GM12878 (cell line): ENCODE data around the gene BMP15. TPM values are rescaled to one million over a fixed set of nuclear protein-coding genes. Genes with fewer than 3 reads are reported as not detected.

Source experiments
- ATAC-seq: fragments of 200-7000 bp; cut with Tn5 transposase; 3 replicates; pipeline ENCODE4 v1.9.1; 2020; ENCODE audit warnings: mild to moderate bottlenecking, moderate library complexity
- BruUV-seq: library from RNA; stranded (reverse); fragments of 400-500 nt; replicated peaks from 2 replicates; lab custom pipeline; 2021; lab: Mats Ljungman, UMichigan
- CTCF ChIA-PET: fragments of 300-600 bp; sonication (Branson Sonifier 250); formaldehyde crosslinking; extraction: SDS; loops from one replicate; lab custom pipeline; 2021; ENCODE audit warnings: inconsistent platforms; lab: Yijun Ruan, JAX
- POLR2A ChIA-PET: fragments of 350-600 bp; formaldehyde crosslinking; extraction: SDS; loops from one replicate; lab custom pipeline; 2021; ENCODE audit warnings: inconsistent platforms; lab: Charles Lee
- RAD21 ChIA-PET: fragments of 300-600 bp; sonication (Branson Sonifier 250); formaldehyde crosslinking; loops from one replicate; lab custom pipeline; 2023; ENCODE audit warnings: antibody characterized with exemption; ENCODE audit not compliant: unreplicated experiment; lab: Charles Lee
- SMC1A ChIA-PET: fragments of 300-600 bp; sonication (Branson Sonifier 250); formaldehyde crosslinking; loops from one replicate; lab custom pipeline; 2023; ENCODE audit not compliant: unreplicated experiment, uncharacterized antibody; lab: Charles Lee
- DNase-seq: peaks from one replicate; pipeline ENCODE4 v3.0.0-alpha.2; 2011; ENCODE audit warnings: low read depth, low spot score
- FAIRE-seq: peaks from 3 replicates; lab custom pipeline; 2011; peaks lifted over from hg19 to GRCh38; lab: Jason Lieb, UNC
- H2AFZ ChIP-seq: 2 replicates; pipeline ENCODE4 v1.6.0; 2011; ENCODE audit warnings: low read depth, low read length, control low read depth; ENCODE audit not compliant: control insufficient read depth
- H3K27ac ChIP-seq: 2 replicates; pipeline ENCODE4 v1.5.1; 2011; ENCODE audit warnings: control low read depth; ENCODE audit not compliant: control insufficient read depth, insufficient read depth
- H3K27me3 ChIP-seq, 2 experiments: replicated peaks in 1 of 2; 2 replicates each; pipeline versions ENCODE4 v1.6.0 to v1.6.1; 2011; ENCODE audit warnings: low read length in 1 of 2; ENCODE audit not compliant: control insufficient read depth in 2 of 2, insufficient read depth in 2 of 2
- H3K36me3 ChIP-seq, 2 experiments: 2 replicates each; pipeline ENCODE4 v1.5.1; 2011; ENCODE audit warnings: low read length in 1 of 2; ENCODE audit not compliant: control insufficient read depth in 2 of 2, insufficient read depth in 2 of 2
- H3K4me1 ChIP-seq: 2 replicates; pipeline ENCODE4 v1.6.1; 2011; ENCODE audit warnings: mild to moderate bottlenecking, low read length, moderate library complexity, mixed read lengths; ENCODE audit not compliant: control insufficient read depth, insufficient read depth
- H3K4me2 ChIP-seq: 2 replicates; pipeline ENCODE4 v1.6.0; 2011; ENCODE audit warnings: control low read depth; ENCODE audit not compliant: control insufficient read depth, insufficient read depth
- H3K4me3 ChIP-seq: fragments of 200-600 bp; sonication (generic); 2 replicates; pipeline ENCODE4 v1.5.1; 2016
- H3K79me2 ChIP-seq: 2 replicates; pipeline ENCODE4 v1.6.0; 2011; ENCODE audit warnings: low read length; ENCODE audit not compliant: control insufficient read depth, insufficient read depth
- H3K9ac ChIP-seq: 2 replicates; pipeline ENCODE4 v1.8.0; 2011; ENCODE audit warnings: low read length, control low read depth, mixed read lengths; ENCODE audit not compliant: control insufficient read depth, insufficient read depth
- H3K9me3 ChIP-seq: replicated peaks from 3 replicates; pipeline ENCODE4 v1.5.1; 2011; ENCODE audit warnings: mild to moderate bottlenecking, low read length; ENCODE audit not compliant: control insufficient read depth, insufficient read depth
- H4K20me1 ChIP-seq: 2 replicates; pipeline ENCODE4 v1.6.0; 2011; ENCODE audit not compliant: control insufficient read depth, insufficient read depth
- ATF3 ChIP-seq: IDR thresholded peaks from 2 replicates; pipeline ENCODE4 v1.6.1; 2011; ENCODE audit warnings: low read depth, mild to moderate bottlenecking, low read length, moderate library complexity, borderline replicate concordance; ENCODE audit errors: extremely low read depth
- CHD1 ChIP-seq: IDR thresholded peaks from 2 replicates; pipeline ENCODE4 v1.6.1; 2012; ENCODE audit warnings: low read depth, low read length, improper control_type of control experiment
- CHD4 ChIP-seq: fragments of 200-600 bp; sonication (generic); IDR thresholded peaks from 2 replicates; pipeline ENCODE4 v1.6.1; 2016; ENCODE audit warnings: mild to moderate bottlenecking
- CREB1 ChIP-seq: IDR thresholded peaks from 2 replicates; pipeline ENCODE4 v1.6.1; 2012; ENCODE audit warnings: low read depth, mild to moderate bottlenecking, inconsistent platforms
- E2F4 ChIP-seq: IDR thresholded peaks from 2 replicates; pipeline ENCODE4 v1.6.1; 2012; ENCODE audit warnings: low read depth, low read length, improper control_type of control experiment
- HSF1 ChIP-seq: fragments of 150-350 bp; IDR thresholded peaks from 2 replicates; pipeline ENCODE4 v1.6.1; 2014; ENCODE audit warnings: mild to moderate bottlenecking, low read depth, low read length
- IRF3 ChIP-seq: fragments of 450-650 bp; IDR thresholded peaks from 2 replicates; pipeline ENCODE4 v1.6.1; 2014; ENCODE audit warnings: mild to moderate bottlenecking
- JUNB ChIP-seq: IDR thresholded peaks from 2 replicates; pipeline ENCODE4 v1.6.1; 2016; ENCODE audit warnings: antibody characterized with exemption, mild to moderate bottlenecking
- MAX ChIP-seq: IDR thresholded peaks from 2 replicates; pipeline ENCODE4 v1.6.1; 2012; ENCODE audit warnings: low read depth, low read length, improper control_type of control experiment
- NR2C2 ChIP-seq: IDR thresholded peaks from 2 replicates; pipeline ENCODE4 v1.6.1; 2011; ENCODE audit warnings: borderline replicate concordance, low read depth; ENCODE audit not compliant: control insufficient read depth, insufficient read length
- POLR2AphosphoS5 ChIP-seq: IDR thresholded peaks from 2 replicates; pipeline ENCODE4 v1.6.1; 2011; ENCODE audit warnings: mild to moderate bottlenecking, low read length, inconsistent platforms
- SUPT20H ChIP-seq: IDR thresholded peaks from 2 replicates; pipeline ENCODE4 v1.6.1; 2011; ENCODE audit warnings: low read depth, mild to moderate bottlenecking, low read length, moderate library complexity, borderline replicate concordance; ENCODE audit not compliant: control insufficient read depth
- USF2 ChIP-seq: IDR thresholded peaks from 2 replicates; pipeline ENCODE4 v1.6.1; 2011; ENCODE audit warnings: low read depth, low read length, improper control_type of control experiment, borderline replicate concordance
- ZNF274 ChIP-seq: IDR thresholded peaks from one replicate; pipeline ENCODE4 v1.8.0; 2011; ENCODE audit not compliant: insufficient read length, insufficient read depth
- WGBS: methylation state at CpG from one replicate; pipeline ENCODE4 v1.1.6; 2016; ENCODE audit warnings: low lambda C conversion rate; ENCODE audit not compliant: insufficient replicate concordance, insufficient coverage; ENCODE audit errors: missing lambda C conversion rate; 5-methylcytosine and 5-hydroxymethylcytosine counted together
- in situ Hi-C: fragments of 300-500 bp; cut with MboI; formaldehyde crosslinking; loops from 9 replicates; pipeline ENCODE4 v1.14.3; 2018; ENCODE audit warnings: mixed read lengths
- intact Hi-C: fragments of 100-400 bp; cut with micrococcal nuclease; formaldehyde crosslinking; loops from one replicate; pipeline ENCODE4 v1.14.2; 2022; ENCODE audit not compliant: unreplicated experiment
- polyA plus RNA-seq, 11 experiments: library from polyadenylated mRNA; depleted of rRNA in 4 of 11; unstranded in 6 of 11; stranded (reverse) in 5 of 11; fragments of >200 nt; fragmentation: Nextera tagmentation in 4 of 11; fragmentation: Illumina TruSeq in 1 of 11; extraction: Ambion mirVana in 4 of 11; extraction: Trizol in 1 of 11; gene quantifications; 1 replicate in 1 of 11; 2 replicates in 10 of 11; pipeline versions ENCODE4 v1.2.1 to v1.2.3, GENCODE V29; 2011 to 2016; ENCODE audit warnings: inconsistent platforms in 2 of 11, missing spikeins in 2 of 11, low read depth in 1 of 11
- total RNA-seq, 4 experiments: library from RNA; depleted of rRNA in 3 of 4; stranded (reverse); fragments of >200 nt in 3 of 4; fragmentation: Illumina TruSeq in 1 of 4; extraction: Trizol in 1 of 4; gene quantifications; 2 replicates each; pipeline versions ENCODE4 v1.2.1 to v1.2.3, GENCODE V29; 2013 to 2021

BMP15 gene
- total and polyA plus RNA-seq, 10 of the 15 experiments (the other 5 are each of a cell fraction or from before 2014, with no cell fraction given) = not detected

- ChIA-PET RAD21 (no interaction called here), CTCF (no interaction called here), POLR2A (no interaction called here), SMC1A (no interaction called here)
- Histone ChIP-seq H3K4me3 (no peak overlapping the region), H3K9ac (no peak overlapping the region), H4K20me1 (no peaks in the 10 kb centered on the region), H3K9me3 (no peaks in the 10 kb centered on the region), H3K27me3 (no peaks in the 10 kb centered on the region), H3K27ac (no peak overlapping the region), H3K4me2 (no peak overlapping the region), H3K79me2 (no peaks in the 10 kb centered on the region), H3K4me1 (no peaks in the 10 kb centered on the region), H3K36me3 (no peaks in the 10 kb centered on the region), H2AFZ (no peak overlapping the region)
- in situ Hi-C loops (no loop called here), intact Hi-C loops (no loop called here)
- WGBS = 0% methylated on average over 1 of the region's 1 CpG
- FAIRE-seq (no peak), DNase-seq (no peak), ATAC-seq (no peak)
- BruUV-seq = no TSS peak
- TF ChIP-seq CHD4 (no peak), CREB1 (no peak), E2F4 (no peak), ATF3 (no peak), SUPT20H (no peak), JUNB (no peak), POLR2AphosphoS5 (no peak), USF2 (no peak), CHD1 (no peak), ZNF274 (no peak), NR2C2 (no peak), IRF3 (no peak), HSF1 (no peak), MAX (no peak)
These were observed 38.5 kb upstream of the BMP15 start for GRCh38 chrX:50871922-50872453.
